SW480 (cell line): ENCODE measurements around the gene EXPH5.
A peak's percentile ranks its signal among the peaks of the same experiment; 100 is the strongest.
"Not testable (repeated sequence)": the region's sequence is repeated elsewhere in the genome, so short reads cannot be mapped to it uniquely, and the experiment has no call there.

ENCODE experiments used
- DNase-seq: peaks from one replicate; pipeline ENCODE4 v3.0.0-alpha.2; 2016; ENCODE audit warnings: low spot score

Gene EXPH5

DNA sequence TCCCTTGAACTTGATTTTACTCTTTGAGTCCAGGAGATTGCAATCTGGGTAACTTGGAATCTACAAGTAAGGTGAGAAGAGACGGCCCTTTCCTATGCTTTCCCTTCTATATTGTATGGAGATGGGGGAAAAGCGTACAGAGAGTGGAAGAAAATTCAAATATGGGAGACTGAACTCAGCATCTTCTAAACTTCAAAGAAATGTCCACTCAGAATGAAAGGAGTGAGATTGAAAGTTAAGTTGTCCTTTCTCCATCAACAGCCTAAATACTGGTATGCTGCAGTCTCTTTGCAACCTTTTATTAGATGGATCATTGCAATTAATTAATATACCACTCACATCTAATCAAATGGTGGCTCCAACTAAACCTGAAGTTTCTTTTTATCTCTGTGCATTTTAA, 6.4 kb upstream of the EXPH5 start:
- DNase-seq, result no peak

DNA sequence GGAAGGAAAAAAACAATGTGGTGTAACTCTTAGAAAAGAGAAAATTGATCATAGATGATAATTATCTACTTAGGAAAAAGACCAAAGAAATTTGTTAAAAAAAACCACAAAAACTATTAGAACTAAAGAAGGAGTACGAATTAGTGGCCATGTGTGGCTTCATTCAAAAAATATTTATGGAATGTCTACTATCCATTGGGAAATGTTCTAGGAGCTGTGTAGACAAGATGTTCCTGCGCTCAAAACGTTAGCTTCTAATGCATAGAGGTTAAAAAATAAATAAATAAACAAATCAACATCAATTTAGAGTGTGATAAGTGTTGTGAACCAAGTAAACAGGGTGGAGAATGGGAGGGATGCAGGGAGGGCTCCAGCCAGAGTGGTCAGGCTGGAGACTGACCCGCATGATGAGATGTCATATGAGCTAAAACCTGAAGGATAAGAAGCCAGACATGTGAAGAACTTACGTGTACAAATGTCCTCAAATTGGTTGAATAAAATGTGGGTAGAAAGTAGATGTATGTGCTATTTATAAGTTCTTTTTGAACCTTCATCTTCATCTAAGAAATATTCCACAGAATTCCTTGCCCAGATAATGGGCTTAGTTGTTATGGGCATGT, 4.3 kb upstream of the EXPH5 start:
- DNase-seq, result no peak

DNA sequence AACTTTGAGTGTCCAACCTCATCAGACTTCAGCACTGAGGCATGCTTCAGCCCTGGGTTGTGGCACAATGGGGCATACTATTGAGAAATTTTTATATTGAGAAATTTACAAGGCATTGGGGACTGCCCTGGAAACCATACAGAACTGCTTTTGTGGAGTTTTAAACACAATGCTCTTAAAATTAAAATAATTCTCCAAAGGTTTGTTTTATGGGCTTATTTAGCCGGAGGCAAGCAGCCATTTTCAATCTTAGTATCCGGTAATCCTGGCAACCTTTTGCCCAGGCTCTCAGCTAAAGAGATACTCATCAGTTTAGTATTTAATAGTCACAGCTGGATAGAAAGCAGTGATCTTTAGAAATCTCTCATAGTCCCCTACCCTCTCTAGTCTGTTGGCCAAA, 3.1 kb upstream of the EXPH5 start:
- no peak for DNase-seq

DNA sequence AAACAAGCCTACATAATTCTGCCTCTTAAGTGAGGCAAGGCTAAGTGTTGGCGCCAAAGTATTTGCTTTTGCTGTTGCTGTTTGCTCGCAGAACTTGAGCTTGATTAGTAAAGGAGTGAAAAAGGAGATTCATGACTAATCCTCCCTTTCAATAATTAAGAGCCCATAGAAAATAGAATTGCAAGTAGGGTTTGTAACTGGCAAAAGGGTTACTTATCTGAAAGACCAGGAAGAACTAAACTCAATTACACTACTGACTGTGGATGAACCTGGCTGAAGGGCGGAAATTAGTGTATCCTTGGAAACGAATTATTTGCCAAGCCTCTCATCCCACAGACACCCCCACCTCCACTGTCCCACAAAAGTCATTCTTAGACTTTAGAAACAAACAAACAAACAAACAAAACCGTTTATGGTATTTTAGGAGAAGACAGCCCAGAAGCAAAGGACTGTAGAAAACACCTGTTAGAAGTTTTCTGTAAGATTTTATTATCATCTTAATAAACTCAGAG, 411 bp upstream of the EXPH5 start:
- no peak for DNase-seq

DNA sequence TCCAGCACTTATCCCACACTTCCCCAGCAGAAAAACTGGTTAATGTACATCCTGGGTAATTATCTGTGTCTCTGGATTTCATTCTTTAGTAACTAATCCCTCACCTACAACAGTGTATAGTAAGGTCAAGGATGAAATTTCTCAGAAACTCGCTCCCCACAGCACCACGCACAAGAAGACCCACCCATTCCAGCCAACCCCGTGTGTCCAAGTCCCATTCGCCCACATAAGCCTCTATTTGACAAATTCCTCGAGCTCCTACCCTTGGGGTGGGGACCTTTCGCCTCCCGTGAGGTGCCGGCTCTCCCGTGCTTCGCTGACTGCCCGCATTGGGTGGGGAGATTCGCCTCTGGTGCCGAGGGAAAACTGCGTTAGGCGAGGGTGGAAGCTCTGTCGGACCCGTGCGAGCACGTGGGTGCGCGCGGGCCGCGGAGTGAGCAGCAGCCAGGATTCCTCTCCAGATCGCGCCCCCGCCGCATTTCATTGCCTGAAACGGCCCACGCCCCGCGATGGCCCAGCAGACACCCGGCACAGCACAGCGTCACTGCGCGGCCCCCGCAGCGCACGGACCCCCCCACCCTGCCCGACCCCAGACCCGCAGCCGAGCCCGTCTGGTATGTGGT, 866 bp downstream of the EXPH5 start:
- peak; percentile 52 for DNase-seq

DNA sequence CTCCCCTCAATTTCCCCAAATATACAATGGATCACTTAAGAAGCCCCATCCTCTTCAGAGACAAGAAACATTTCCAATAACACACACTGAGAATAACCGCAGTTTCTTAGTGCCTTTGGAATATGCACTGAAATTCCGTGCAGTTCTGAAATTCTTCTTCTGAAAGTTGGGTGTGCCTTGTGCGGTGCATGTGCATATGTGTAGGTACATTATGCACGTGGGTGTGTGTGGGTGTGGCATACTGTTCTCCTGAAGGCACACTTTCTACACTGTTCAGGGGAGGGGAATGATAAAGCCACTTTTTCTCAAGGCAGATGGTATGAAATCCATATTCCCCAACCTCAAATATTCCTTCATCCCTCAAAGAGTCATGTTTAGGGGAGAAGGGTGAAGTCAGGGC, 1.7 kb downstream of the EXPH5 start:
- peak; percentile 42 for DNase-seq

DNA sequence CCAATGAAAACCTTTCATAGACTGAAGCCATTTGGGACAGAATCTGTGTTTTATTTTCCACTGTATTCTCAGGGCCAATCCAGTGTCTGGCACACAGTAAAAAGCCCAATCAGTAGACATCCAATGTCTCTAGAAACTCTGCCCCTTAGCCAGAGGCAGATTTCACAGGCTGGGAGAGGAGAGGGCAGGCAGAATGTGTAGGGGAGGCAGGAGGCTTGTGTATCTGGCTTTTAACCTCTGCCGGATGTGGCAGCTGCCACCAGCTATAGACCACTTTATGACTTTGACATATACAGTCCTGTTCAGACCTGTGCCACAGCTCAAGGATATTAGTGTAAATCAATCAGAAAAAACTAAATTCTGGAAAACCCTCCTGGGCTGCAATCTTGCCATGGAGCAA, 4.4 kb downstream of the EXPH5 start:
- no peak for DNase-seq

DNA sequence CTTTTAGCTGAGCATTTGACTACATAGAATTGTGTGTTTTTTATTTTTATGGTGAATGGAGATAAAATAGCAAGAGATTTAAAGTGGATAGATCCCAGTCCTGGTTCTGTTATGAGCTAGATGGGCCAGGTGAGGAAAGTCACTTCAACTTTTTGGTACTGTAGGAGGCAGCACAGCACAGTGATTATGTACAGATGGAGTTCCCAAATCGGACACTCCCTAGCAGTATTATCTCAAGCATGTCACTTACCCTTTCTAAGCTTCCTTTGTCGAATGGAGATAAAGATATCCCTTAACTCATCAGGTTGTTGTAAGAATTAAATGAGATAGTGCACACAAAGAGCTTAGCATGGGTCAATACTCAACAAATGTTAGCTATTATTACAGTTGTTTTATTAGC, 5.3 kb downstream of the EXPH5 start:
- DNase-seq, result no peak

DNA sequence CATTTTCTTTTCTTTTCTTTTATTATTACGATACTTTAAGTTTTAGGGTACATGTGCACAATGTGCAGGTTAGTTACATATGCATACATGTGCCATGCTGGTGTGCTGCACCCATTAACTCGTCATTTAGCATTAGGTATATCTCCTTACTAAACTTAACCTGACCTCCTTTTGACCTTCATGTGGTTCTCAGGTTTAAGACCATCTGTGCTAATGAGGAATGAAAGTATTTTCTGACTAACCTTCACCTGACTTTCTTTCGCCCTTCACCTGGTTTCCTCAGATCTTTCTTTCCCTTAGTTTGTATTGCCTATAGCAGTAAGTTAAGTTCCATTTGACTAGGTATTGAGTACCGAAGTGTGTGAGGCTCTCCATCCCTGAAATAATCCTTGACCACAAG, 6.5 kb downstream of the EXPH5 start:
- DNase-seq, result no peak

DNA sequence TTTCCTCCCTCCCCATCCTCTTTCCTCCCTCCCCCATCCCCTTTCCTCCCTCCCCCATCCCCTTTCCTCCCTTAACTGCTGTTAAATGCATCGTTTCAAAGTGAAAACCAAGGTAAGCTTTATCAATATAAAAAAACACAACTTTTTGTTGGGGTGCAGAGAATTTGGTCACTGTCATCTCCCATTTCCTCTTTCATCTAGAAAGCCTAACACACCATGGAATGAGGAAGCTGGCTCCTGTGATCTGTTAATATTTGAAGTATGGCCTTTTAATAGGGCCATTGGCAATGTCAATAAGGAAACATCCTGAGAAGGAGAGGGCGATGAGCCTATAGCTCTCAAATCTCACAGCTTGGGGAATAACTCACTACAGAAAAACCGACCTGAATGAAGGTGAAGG, 7.0 kb downstream of the EXPH5 start:
- DNase-seq, result no peak

DNA sequence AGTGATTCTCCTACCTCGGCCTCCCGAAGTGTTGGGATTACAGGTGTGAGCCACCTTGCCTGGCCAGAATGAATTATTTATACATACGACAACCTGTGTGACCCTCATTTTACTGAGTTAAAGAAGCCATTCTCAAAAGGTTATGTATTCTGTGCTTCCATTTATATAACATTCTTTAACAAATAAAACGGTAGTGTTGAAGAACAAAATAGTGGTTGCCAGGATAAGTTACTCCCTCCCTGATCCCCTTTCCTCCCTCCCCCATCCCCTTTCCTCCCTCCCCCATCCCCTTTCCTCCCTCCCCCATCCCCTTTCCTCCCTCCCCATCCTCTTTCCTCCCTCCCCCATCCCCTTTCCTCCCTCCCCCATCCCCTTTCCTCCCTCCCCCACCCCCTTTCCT, 7.4 kb downstream of the EXPH5 start:
- DNase-seq, result not testable (repeated sequence)

DNA sequence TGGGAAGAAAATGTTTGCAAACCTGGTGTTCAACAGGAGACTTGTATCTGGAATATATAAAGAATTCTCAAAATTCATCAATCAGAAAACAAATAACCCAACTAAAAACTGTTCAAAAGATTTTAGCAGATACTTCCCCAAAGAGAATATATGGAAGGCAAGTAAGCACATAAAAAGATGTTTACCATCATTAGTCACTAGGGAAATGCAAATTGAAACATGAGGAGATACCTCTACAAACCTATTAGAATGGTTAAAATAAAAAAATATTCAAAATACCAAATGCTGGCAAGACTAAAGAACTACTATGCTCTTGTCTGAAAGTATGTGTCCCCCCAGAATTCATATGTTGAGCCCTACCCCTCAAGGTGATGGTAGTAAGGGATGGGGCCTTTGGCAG, 8.6 kb downstream of the EXPH5 start:
- DNase-seq, result no peak

DNA sequence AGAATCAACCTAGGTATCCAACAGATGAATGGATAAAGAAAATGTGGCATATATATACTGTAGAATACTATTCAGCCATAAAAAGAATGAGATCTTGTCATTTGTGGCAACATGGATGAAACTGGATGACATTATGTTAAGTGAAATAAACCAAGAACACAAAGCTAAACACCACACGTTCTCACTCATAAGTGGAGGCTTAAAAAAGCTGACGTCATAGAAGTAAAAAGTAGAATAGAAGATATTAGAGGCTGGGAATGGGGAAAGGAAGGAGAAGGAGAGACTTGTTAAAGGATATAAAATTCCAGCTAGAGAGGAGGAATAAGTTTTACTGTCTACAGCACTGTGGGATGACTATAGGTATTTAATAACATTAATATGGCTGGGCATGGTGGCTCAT, 12.9 kb downstream of the EXPH5 start:
- DNase-seq, result no peak

DNA sequence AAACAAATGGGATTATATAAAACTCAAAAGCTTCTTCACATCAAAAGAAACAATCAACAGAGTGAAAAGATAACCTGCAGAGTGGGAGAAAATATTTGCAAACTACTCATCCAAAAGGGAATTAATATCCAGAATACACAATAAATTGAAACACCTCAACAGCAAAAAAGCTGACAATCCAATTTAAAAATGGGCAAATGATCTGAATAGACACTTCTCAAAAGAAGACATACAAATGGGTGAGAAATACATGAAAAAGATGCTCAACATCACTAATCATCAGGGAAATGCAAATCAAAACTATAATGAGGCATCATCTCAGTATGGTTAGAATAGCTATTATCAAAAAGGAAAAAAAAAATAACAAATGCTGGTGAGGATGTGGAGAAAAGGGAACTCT, 13.5 kb downstream of the EXPH5 start:
- no peak for DNase-seq

DNA sequence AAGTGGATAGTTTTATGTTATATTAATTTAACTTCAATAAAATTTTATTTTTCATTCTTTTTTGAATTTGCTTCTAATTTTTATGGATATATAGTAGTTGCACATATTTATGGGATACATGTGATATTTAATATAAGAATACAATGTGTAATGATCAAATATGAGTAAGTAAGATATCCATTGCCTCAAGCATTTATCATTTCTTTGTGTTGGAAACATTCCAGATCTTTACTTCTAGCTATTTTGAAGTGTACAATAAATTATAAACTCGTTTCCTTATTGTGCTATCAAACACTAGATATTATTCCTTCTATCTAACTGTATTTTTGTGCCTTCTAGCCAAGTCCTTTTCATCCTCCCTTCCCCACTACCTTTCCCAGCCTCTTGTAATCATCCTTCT, 17.0 kb downstream of the EXPH5 start:
- no peak for DNase-seq

DNA sequence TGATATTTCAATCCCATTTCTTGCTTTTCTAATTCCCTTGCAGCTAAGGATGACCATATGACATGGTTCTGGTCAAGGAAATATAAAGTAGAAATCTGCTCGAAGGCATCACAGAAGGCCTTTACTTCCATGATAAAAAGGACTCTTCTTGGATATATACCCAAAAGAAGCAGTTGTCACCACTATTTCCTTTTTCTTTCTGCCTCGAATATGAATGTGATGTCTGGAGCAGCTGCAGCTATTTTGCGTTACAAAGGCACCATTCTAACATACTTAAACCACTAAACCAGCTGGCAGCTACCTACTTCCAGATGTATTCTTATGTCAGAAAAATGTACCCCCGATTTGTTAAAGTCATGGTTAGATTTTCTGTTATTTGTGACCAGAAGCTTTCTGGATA, 18.9 kb downstream of the EXPH5 start:
- DNase-seq, result no peak

DNA sequence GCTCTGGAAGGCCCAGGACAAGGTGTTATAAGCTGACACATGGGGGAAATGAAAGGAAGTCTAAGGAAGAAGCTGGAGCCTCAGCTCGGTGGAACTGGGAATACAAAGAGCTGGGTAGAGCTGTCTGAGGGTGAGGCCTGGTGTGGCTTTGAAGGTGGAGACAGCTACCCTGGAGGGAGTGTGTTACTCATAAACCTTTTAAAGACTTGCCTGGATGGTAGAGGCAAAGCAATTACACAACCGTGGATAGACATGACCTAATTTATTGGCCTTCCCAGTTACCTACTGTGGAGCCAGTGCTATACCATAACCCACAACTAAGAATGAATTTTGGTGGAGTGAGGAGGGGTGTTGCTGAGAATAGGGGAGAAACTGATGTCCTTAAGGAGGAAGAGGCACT, 22.6 kb downstream of the EXPH5 start:
- peak; percentile 48 for DNase-seq

DNA sequence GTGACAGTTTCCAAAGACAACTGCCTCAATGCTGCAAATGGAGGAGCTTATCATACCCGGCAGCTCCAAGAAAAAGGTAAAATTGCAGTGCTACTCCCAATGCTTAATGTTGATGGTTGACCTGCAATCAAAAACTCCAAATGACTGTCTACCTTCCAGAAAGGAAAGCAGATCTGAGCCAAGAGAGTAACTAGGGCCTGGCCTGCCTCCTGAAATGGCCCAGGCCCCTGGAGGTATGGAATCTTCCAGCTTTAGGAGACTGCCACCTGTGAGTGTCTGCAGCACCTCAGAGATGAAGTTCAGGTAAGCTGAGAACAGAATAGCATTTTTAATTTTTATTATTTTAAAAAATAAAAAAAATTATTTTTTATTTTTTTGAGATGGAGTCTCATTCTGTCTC, 23.7 kb downstream of the EXPH5 start:
- DNase-seq, result no peak

DNA sequence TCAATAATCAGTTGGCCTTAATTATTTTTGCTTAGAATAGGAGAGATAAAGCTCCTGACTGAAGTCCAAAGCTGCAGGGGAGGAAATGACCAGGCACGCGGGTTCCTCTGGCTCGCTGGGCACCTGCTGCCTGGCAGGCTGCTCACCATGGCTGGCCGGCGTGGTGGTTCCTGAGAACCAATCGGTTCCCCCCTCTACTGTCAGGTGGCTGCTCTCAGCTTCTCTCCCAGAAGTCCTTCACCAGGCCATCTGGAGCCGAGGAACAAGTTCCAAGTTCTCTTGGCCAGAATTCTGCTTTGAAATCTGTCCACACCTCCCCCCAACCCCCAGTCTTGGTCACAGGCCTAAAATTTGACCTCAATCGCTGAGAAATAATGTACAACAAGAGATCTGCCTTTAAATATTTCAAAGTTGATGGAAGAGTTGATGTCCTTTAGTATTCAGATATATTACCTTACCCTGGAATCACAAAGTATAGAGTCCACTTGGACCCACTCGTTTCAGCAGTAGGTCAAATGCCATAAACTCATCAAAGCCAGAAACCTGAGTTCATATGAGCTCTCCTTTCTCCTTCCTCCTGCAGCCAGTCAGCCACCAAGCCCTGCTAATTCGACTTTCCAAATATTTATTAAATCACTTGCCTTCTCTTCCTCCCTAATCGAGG, 25.2 kb downstream of the EXPH5 start:
- no peak for DNase-seq

DNA sequence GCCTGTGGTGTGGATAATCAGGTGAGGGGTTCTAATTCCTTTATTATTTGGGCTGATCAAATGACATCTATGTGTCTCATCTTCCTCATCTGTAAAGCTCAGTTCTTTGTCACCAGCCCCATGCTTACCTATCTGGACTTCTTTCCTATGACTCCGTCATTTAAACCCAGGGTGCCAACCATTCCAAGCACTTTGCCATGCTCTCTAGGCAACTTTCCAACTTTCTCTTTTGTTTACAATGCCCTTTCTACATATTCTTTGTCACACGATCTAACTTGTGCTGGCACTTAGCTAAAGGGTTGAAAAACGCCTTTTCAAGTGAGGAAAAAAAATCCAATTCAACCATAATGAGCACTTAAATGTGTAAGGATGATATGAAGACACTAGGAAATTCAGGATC, 27.9 kb downstream of the EXPH5 start:
- DNase-seq, result no peak

DNA sequence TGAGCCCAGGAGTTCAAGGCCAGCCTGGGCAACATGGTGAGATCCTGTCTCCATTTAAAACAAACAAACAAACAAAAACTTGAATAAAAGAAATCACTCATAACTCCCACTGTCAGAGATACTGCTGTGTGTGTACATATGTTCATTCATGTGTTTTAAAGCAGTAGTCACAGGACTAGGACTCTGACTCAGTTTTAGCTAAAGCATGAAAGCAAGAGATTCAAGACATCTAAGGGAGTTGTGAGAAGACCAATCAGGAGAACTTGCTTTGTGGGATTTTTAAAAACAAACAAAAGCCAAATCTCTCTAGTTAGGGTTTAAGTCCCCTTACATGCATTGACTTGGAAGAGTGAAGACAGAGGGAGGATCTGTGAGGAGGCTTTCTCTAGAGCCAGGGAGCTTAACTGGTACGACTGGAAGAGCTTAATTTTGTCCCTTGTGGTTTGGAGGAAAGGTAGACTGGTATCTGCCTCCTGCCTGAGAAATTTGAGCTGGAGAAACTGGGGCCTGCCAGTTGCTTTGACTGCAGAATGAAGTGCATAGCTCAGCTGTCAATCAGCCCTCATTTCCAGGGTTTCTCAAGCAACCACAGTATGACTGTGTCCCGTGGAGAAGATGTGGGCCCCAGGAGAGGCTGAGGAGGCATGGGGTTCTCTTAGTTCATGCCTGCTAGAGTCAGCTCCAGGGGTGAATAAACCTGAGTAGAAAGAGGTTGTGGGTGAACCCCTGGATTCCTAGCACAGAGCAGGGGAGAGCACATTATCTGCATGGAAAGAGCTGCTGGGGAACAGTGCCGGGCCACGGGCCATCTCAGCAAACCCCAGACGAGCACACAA, 30.6 kb downstream of the EXPH5 start:
- DNase-seq, result no peak

DNA sequence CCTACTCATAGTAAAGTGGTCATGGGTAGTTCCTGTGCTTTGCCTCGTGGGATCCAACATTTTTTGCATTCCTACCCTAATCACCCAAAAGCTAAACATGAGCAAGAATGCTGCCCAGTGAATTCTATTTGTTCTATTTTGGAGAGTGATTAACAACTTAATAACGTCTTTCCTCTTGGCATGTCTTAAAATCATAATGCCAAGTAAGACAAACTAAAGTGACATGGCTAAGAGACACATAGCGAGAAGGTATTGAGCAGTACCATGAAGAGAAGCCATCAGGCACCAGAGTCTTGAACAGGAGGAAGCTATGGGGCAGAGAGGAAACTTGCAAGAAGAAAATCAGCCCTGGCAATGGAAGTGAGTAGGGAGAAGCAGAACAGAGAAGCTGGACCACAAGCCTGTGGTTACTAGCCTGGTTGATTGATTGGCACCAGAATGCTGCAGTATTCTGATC, 32.0 kb downstream of the EXPH5 start:
- DNase-seq, result no peak

DNA sequence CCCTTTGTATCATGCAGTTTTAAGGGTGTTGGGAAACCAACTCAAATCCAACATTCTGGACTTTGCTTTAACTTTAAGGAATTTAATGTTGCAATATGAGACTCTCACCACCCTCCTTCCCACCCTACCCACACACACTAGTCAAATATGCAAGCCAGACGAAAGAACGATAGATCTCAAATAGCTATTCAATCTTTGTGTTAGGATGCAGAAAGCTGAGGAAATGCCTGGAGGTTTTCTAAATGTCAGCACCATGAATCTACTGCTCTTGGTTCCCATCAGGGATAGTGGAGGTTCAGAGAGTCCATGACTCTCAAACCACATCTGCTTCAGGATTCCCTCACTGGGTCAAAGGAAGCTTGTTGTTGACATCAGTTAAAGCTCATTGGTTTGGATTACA, 33.7 kb downstream of the EXPH5 start:
- DNase-seq, result no peak
